ENCODE data around the gene RESF1. TPM values are rescaled to one million over a fixed set of nuclear protein-coding genes. Genes with fewer than 3 reads are reported as not detected.

RESF1 gene
- total and polyA plus RNA-seq, 2 experiments from 2014 or later: 134 to 313 TPM

- TF ChIP-seq ETS1 (IDR thresholded peaks at IDR 0.05): peak; percentile 67; the same call in 1 of the 2 replicates
These were observed at the start of gene RESF1 (continued) for GRCh38 chr12:31959161-31959700.

GRCh38 chr12:31914927-31915326, 44.3 kb upstream of the RESF1 start:
- H4K20me1 ChIP-seq (replicated peaks; ENCODE audit: insufficient read depth): no peaks in the 10 kb centered on the region

More at GRCh38 chr12:31914927-31915326, 44.3 kb upstream of the RESF1 start:
- H3K27ac Mint-ChIP-seq: no peak overlapping the region
- peaks cover 6% of the 10 kb centered on the region; the same call in 1 of the 2 replicates for H3K36me3 ChIP-seq (ENCODE audit: insufficient read depth)
- ATAC-seq (no peak), DNase-seq (ENCODE audit: low spot score) (no peak)
- no peaks in the 10 kb centered on the region for H3K79me2 ChIP-seq (replicated peaks; ENCODE audit: insufficient read depth)
- H3F3A ChIP-seq (replicated peaks; ENCODE audit: low read depth): no peaks in the 10 kb centered on the region
- H3K9me2 ChIP-seq (ENCODE audit: insufficient read depth): no peaks in the 10 kb centered on the region; the same call in 1 of the 2 replicates
- H3K9me3 Mint-ChIP-seq: peaks cover 49% of the 10 kb centered on the region
- TF ChIP-seq ZNF331 (CRISPR knock-in tag; IDR thresholded peaks at IDR 0.05; ENCODE audit: low read depth) (no peak), EZH2phosphoT487 (IDR thresholded peaks at IDR 0.05; ENCODE audit: unreplicated experiment) (no peak), STAT1 (IDR thresholded peaks at IDR 0.05; ENCODE audit: unreplicated experiment) (no peak), ZNF114 (CRISPR knock-in tag; IDR thresholded peaks at IDR 0.05) (no peak), ZNF462 (CRISPR knock-in tag; IDR thresholded peaks at IDR 0.05) (no peak), CTCF (conservative IDR thresholded peaks at IDR 0.05; ENCODE audit: low read depth in 2 of 2) (no peak), POLR2AphosphoS5 (IDR thresholded peaks at IDR 0.05; ENCODE audit: low read depth) (no peak), CREB1 (CRISPR knock-in tag; IDR thresholded peaks at IDR 0.05; ENCODE audit: low read depth) (no peak), REST (IDR thresholded peaks at IDR 0.05; ENCODE audit: unreplicated experiment) (no peak), EZH2 (IDR thresholded peaks at IDR 0.05; ENCODE audit: low read depth, unreplicated experiment) (no peak), ETS1 (IDR thresholded peaks at IDR 0.05) (no peak)
- H3K4me2 ChIP-seq: no peak overlapping the region
- H3K4me3 Mint-ChIP-seq: no peak overlapping the region
- H3K4me3 ChIP-seq: no peak overlapping the region
- H3K27me3 ChIP-seq (ENCODE audit: insufficient read depth): no peaks in the 10 kb centered on the region
- no peak overlapping the region for H2AFZ ChIP-seq
- H3K4me1 ChIP-seq (ENCODE audit: insufficient read depth): peaks cover 7% of the 10 kb centered on the region; the same call in 1 of the 2 replicates
- H3K4me1 Mint-ChIP-seq: no peaks in the 10 kb centered on the region
- H3K36me3 Mint-ChIP-seq (ENCODE audit: low read depth): peaks cover 35% of the 10 kb centered on the region
- no peak overlapping the region for H3K27ac ChIP-seq (ENCODE audit: low read depth)
- H3K27me3 Mint-ChIP-seq (ENCODE audit: insufficient read depth, low read depth, poor library complexity): no peaks in the 10 kb centered on the region

Data from GM23338 (cell line).